G401.6 (cell line): ENCODE results near the gene CACNA1G.

ENCODE experiments used
- FAIRE-seq: peaks from 2 replicates; lab custom pipeline; 2012; peaks lifted over from hg19 to GRCh38; lab: Jason Lieb, UNC

Gene CACNA1G

GRCh38 chr17:50548831-50549230 lies 11.7 kb upstream of the CACNA1G start:
- no peak for FAIRE-seq

DNA sequence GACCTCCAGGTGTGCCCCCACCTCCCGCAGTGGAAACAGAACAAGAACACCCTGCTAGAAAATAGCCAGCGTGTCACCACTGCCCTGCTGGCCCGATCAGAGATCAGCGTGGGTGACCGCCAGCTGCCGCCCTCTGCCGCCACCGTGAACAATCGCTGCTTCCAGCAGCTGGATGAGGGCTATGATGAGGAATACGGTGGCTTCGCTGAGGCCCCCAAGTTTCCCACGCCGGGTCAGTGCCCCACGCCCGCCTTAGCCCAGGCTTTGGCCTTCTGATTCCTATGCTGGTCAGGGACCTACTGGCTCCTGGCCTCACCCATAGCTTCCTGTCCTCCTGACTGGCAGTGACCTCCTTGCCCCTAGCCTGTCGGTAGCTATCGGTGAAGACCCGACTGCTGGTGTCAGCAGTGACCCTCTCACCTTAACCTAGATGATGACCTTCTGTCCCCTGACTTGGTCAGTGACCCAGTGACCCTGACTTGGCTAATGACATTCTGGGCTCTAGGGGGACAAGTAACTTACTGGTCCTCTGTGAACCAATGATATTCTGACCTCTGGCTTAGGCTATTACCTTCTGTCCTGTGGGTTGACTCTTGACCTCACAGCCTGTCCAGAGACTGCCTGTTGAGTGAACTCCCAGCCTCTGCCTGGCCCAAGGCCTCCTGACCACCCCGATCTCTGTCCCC lies 11.1 kb upstream of the CACNA1G start:
- no peak for FAIRE-seq

DNA sequence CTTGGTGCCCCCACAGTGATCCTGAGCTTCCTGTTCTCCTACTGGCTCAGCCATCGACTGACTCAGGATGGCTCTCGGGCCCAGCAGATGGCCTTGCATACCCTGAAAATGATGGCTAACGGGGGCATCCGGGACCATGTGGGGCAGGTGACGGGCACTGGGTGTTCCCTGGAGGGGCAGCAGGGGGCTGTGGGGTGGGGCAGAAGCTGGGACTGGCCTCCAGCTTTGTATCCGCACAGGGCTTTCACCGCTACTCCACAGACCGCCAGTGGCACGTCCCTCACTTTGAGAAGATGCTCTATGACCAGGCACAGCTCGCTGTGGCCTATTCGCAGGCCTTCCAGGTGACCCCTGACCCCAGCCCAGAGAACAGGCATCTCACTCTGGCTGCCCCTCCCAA lies 10.5 kb upstream of the CACNA1G start:
- FAIRE-seq = no peak

- FAIRE-seq = peak; percentile 83
Measured at GRCh38 chr17:50550661-50551432, 9.7 kb upstream of the CACNA1G start.

DNA sequence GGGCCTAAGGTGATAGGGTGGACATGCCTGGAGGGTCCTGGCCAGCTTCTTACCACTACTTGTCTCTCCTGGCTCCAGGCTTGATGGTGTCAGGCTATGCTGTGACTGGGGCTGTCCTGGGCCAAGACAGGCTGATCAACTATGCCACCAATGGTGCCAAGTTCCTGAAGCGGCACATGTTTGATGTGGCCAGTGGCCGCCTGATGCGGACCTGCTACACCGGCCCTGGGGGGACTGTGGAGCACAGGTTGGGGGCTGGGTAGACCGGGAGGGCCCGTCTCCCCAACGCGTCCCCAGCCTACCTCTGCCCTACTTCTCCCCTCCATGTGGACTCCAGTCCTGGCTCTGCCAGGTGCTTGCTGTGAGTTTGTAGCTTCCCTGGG lies 9.1 kb upstream of the CACNA1G start:
- FAIRE-seq = no peak

DNA sequence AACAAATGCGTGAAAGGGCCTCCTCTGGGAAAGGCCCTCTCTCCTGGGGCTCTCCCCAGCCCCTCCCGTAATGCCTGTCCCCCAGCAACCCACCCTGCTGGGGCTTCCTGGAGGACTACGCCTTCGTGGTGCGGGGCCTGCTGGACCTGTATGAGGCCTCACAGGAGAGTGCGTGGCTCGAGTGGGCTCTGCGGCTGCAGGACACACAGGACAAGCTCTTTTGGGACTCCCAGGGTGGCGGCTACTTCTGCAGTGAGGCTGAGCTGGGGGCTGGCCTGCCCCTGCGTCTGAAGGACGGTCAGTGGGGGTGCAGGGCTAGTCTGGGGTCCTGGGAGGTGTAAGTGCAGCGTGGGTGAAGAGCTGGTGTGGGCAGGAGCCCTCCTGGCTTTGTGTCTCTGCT lies 8.6 kb upstream of the CACNA1G start:
- FAIRE-seq = no peak

DNA sequence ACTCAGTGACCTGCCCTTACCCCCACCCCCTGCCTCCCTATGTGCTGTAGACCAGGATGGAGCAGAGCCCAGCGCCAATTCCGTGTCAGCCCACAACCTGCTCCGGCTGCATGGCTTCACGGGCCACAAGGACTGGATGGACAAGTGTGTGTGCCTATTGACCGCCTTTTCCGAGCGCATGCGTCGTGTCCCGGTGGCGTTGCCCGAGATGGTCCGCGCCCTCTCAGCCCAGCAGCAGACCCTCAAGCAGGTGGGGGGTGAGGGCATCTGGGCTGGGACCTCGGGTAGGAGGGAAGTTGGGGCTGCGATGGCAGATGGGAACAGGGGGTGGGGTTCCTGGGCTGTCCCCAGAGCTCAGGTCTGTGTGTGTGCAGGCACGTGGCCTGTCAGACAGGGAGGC lies 6.3 kb upstream of the CACNA1G start:
- no peak for FAIRE-seq

- no peak for FAIRE-seq
Measured at GRCh38 chr17:50556803-50557202, 3.7 kb upstream of the CACNA1G start.

DNA sequence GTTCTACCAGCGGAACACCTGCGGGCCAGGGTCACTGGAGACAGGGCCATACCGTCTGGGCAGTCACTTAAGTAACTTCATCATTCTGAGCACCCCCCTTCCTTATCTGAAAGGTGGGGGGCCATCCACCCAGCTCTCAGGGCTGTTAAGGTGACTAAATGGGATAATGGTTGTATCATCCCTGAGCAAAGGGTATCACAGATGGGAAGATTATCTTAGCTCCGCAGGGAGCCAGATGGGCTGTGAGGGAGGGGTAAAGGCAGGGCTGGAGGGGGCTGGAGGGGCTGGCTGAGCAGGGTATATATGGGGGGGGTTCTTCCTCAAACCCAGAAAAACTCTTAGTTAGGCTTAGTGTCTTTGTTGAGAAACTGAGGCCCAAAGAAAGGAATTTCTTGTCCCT lies 2.9 kb upstream of the CACNA1G start:
- no peak for FAIRE-seq

- FAIRE-seq = no peak
Measured at GRCh38 chr17:50558091-50558490, 2.4 kb upstream of the CACNA1G start.

DNA sequence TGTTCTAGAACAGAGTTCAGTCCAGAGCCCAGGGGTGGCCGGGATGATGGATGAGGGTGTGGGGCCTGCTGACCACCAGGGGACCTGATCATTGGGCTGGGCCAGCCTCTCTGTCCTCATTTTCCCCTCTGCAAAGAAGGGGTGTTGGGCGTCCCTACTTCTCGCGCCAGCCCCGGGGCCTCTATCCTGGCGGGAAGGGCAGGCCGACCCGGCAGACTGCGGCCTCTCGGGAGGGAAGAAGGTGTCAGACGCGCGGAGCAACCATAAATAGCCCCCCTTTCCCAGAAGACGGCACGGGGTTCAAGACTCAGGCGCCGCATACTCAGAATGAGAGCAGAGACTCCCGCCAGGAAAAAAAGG lies 2.0 kb upstream of the CACNA1G start:
- FAIRE-seq = no peak

DNA sequence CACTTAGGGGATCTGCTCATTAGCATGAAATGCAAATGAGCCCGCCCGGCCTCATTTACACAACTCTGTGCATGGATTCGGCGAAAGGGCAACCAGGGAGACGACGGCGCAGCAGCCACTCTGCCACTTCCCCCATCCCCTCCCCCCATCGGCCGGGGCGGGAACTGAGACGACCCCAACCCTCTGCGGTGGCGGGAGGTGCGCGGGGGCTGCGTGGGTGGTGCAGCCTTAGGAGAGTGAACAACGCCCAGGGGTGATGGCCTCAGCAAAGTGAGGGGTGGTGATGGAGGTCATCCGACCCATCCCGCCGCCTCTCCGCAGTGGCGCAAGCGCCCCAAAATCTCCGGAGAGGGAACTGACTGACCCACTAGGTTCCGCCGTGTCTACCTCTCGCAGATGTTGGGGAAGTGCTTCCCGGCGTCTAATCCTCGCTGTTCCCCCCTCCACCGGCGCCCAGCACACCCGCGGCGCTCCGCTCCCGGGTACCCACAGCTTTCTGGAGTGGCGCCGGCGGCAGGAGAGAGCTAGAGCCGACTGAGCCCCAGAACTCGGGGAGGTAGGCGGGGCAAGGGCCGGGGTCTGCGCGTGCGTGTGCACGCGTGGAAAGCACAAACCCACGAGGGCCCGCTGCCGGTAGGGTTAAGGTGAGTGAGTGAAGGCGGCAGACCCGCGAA lies 1.4 kb upstream of the CACNA1G start:
- FAIRE-seq = no peak

DNA sequence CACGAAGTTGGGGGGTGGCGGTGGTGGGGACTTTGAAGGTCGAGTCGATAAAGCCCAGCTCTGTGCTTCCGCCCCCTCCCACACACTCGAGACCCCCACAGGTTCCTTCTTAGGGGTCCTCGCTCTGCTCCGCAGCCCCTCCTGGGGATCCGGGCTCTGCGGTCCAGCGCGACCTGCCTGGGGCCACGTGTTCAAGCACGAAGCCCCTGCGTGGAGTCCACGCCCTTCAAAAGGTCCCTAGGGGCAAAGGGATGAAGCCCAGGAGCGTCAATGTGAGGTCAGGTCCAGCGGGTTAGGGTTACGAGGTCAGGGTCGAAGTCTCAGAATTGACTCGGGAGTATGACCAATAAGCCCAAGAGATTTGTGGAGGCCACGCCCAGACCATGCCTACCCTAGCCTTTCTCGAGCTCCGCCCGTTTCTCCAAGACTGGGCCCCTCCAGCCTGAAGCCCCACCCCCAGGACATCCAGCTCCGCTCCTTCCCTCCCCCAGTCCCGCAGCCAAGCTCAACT lies 786 bp upstream of the CACNA1G start:
- no peak for FAIRE-seq

DNA sequence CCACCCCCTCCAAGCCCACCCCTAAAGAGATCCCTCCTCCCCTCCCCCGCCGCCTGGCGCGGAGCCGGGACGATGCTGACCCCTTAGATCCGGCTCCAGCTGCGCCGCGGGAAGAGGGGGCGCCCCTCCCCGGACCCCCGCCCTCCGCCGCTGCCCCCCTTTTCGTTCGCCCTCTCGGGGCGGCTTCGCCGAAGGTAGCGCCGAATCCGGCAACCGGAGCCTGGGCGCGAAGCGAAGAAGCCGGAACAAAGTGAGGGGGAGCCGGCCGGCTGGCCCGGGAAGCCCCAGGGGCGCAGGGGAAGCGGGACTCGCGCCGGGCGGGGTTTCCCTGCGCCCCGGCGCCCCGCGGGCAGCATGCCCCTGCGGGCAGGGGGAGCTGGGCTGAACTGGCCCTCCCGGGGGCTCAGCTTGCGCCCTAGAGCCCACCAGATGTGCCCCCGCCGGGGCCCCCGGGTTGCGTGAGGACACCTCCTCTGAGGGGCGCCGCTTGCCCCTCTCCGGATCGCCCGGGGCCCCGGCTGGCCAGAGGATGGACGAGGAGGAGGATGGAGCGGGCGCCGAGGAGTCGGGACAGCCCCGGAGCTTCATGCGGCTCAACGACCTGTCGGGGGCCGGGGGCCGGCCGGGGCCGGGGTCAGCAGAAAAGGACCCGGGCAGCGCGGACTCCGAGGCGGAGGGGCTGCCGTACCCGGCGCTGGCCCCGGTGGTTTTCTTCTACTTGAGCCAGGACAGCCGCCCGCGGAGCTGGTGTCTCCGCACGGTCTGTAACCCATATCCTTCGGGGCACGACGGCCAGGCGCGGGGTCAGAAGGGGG lies 623 bp downstream of the CACNA1G start:
- FAIRE-seq = no peak

GRCh38 chr17:50561746-50562141 lies 1.2 kb downstream of the CACNA1G start:
- FAIRE-seq = no peak

DNA sequence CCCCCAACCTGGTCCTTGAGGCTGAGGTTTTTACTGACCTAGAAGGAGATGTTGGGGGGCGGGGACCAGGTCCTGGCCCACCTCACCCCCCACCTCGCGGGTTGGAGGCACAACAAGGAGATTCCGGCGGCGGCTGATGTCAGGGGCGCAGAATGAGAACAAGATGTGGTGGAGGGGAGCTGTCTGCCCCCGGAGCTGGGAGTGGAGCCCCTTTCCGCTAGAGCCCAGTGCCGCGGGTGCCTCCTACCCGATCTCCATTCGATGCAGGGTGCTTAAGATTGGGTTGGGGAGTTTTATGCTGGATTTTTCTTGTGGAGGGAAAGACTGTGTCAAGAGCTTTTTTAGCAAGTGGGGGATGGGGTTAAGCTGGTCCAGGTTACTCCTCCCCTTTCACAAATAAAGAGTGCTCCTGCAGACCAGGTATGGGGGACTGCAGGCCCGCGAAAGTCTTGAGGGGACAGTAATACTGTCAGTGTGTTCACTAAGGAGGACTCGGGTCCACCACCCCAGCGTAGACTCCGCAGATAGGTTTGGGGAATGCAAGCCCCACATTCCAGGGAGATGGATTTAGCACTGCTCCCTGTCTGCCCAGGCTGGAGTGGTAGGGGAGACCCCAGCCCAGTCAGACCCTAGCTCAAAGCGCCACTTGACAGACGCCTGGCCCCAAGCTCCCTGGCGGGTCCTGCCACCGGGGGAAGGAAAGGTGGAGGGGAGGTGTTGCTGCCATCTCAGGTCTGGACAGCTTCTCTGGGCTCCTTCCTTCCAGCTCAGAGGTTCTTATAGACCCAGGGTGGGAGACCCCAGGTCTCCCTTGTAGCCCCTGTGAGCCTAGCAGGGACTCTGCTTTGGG lies 2.0 kb downstream of the CACNA1G start:
- no peak for FAIRE-seq

- FAIRE-seq = no peak
Measured at GRCh38 chr17:50563092-50563511, 2.6 kb downstream of the CACNA1G start.

GRCh38 chr17:50564916-50565315 lies 4.4 kb downstream of the CACNA1G start:
- FAIRE-seq = no peak

DNA sequence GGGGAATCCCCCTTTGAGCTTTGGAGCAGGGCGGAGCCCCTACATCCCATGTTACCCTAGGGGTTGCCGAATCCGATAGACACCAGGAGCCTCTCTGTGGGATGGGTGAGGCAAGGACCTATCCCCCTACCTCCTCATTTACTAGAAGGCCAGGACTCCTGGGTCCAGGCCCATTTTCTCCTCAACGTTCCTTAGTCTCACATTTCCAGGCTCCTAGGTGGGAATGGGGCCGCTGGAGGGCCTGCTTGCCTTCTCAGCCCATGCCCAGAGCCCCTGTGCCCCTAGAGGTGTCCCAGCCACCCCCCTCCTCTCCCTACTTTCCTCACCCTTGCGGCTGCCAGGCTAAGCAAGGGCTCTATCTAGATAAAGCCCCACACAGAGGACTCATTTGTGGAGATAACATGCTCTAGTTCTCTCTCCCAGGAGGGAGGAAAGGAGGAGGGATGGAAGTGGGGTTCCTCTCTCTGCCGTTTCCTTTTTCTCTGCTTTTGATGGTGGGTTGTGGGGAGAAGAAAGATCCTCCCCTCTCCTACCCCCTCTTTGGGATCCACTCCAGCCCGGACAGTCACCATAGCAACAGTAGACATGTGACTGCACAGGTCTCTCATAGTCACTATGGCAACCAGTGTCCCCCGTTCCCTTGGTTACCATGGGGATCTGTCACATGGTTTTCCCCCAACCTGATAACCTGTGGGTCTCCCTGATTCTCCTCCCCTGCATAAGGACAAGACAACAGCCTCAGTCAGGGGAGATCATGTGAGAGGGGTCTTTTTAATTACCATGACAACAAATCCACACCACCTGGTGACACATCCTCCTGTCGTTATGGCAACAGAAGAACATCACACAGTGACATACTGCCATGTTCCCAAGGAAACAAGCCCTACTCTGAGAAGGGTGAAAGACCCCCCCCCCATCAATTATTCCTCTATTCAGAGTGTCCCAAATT lies 5.2 kb downstream of the CACNA1G start:
- no peak for FAIRE-seq

- no peak for FAIRE-seq
Measured at GRCh38 chr17:50566886-50567285, 6.4 kb downstream of the CACNA1G start.
